Astrocyte of the cerebellum (primary cell): ENCODE results near the gene INPP5D.
"Not testable (repeated sequence)": the region's sequence is repeated elsewhere in the genome, so short reads cannot be mapped to it uniquely, and the experiment has no call there.

Experiments
- DNase-seq: peaks from one replicate; pipeline ENCODE4 v3.0.0-alpha.2; 2011; ENCODE audit warnings: low read depth
- H3K4me3 ChIP-seq: 2 replicates; pipeline ENCODE4 v1.5.1; 2011; ENCODE audit warnings: mild to moderate bottlenecking, low read depth, low read length, moderate library complexity
- CTCF ChIP-seq: IDR thresholded peaks from 2 replicates; pipeline ENCODE4 v1.5.1; 2012; ENCODE audit warnings: low read length, low read depth, moderate library complexity, mild to moderate bottlenecking; ENCODE audit errors: missing control alignments
- in situ Hi-C: cut with HindIII; loops from 2 replicates; pipeline ENCODE4 v1.10.0; 2017; ENCODE audit warnings: low sequenced_read_pairs

The INPP5D gene

GRCh38 chr2:233098618-233099017 is 38.5 kb downstream of the INPP5D start:
- in situ Hi-C loops: no loop called here
- no peak for DNase-seq
- peak; percentile 40 for TF ChIP-seq CTCF
- no peak overlapping the region for H3K4me3 ChIP-seq

- not testable (repeated sequence) for H3K4me3 ChIP-seq, DNase-seq
- in situ Hi-C loops: loop anchor here (10.0 kb wide), 1 partner anchor 85 kb away; no protein-coding TSS in a partner anchor
Observed at GRCh38 chr2:233099820-233100191, 39.7 kb downstream of the INPP5D start.

GRCh38 chr2:233100192-233100998 is 40.3 kb downstream of the INPP5D start:
- in situ Hi-C loops: loop anchor here (10.0 kb wide), 1 partner anchor 84 kb away; no protein-coding TSS in a partner anchor
- no peak overlapping the region for H3K4me3 ChIP-seq
- DNase-seq: no peak
- no peak for TF ChIP-seq CTCF

GRCh38 chr2:233101141-233101540 is 41.0 kb downstream of the INPP5D start:
- DNase-seq: no peak
- no peak overlapping the region for H3K4me3 ChIP-seq
- in situ Hi-C loops: loop anchor here (10.0 kb wide), 1 partner anchor 84 kb away; no protein-coding TSS in a partner anchor
- no peak for TF ChIP-seq CTCF

GRCh38 chr2:233101816-233102215 is 41.7 kb downstream of the INPP5D start:
- no peak for DNase-seq
- H3K4me3 ChIP-seq: no peak overlapping the region
- TF ChIP-seq CTCF: no peak
- in situ Hi-C loops: loop anchor here (10.0 kb wide), 1 partner anchor 83 kb away; no protein-coding TSS in a partner anchor

GRCh38 chr2:233105156-233105895 is 45.2 kb downstream of the INPP5D start:
- DNase-seq: no peak
- no peak for TF ChIP-seq CTCF
- H3K4me3 ChIP-seq: no peak overlapping the region
- in situ Hi-C loops: loop anchor here (10.0 kb wide), 1 partner anchor 79 kb away; no protein-coding TSS in a partner anchor
